Astrocyte of the hippocampus (primary cell): Measurements from ENCODE around the gene DDX6.

Experiments used
- DNase-seq: peaks from one replicate; pipeline ENCODE4 v3.0.0; 2011; ENCODE audit warnings: low read depth, low spot score

Gene DDX6

DNA sequence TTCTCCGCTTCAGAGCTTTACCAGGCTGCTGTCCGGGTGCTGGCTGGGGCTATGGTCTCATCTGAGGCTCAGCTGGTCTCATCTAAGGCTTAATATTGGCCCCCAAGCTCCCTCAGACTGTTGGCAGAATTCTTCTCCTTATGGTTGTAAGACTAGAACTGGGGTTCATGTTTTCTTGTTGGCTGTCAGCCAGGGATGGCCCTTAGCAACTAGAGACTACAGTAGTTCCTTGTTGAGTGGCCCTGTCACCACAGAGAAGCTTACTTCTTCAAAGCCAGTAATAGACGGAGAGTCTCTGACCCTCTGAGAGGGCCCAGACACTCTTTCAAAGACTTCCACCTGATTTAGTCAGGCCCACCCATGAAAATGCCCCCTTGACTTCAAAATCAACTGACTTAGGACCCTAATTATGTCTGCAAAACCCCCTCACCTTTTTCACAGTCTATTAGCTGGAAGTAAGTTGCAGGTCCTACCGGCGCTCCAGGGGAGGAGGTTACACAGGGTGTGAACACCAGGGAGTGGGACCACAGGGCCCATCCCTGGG lies 87.3 kb downstream of the DDX6 start:
- no peak for DNase-seq

DNA sequence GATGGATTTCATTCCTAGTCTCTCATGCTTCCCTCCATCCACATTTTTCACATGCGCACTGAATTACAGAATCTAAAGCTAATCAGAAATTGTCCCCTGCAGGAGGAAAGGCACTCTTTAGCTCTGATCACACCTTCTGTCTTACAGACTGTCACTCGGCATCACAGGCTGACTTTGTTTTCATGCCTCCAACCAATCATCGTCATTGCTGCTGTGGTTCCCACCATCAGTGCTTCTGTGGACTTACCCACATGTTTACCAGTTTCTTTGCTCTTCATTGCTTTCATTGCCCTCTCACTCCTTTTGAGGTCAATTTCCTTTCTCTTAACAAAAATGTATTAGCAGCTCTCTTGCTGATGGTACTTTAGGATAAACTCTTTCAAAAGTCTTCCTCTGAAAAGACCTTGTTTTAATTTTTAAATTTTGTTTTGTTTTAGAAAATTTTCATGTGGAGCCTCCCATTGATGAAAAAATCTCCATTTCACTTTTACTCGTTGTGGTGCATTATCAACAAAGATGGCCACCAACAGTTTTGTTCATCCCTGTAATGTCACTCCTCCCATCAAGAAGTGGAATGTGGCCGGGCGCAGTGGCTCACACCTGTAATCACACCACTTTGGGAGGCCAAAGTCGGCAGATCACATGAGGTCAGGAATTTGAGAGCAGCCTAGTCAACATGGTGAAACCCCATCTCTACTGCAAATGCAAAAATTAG lies 91.3 kb downstream of the DDX6 start:
- no peak for DNase-seq
